Neuron (in vitro differentiated cells): ENCODE measurements around the gene GCNA.

Experiments
- H2AFZ ChIP-seq: one replicate; pipeline ENCODE4 v1.6.1; 2013; ENCODE audit warnings: low read depth, mild to moderate bottlenecking, inconsistent platforms, low read length, moderate library complexity
- H3K27me3 ChIP-seq: one replicate; pipeline ENCODE4 v1.6.1; 2013; ENCODE audit warnings: low read length; ENCODE audit not compliant: insufficient read depth
- H3K36me3 ChIP-seq: one replicate; pipeline ENCODE4 v1.6.1; 2013; ENCODE audit warnings: low read length; ENCODE audit not compliant: insufficient read depth
- H3K4me1 ChIP-seq: one replicate; pipeline ENCODE4 v1.6.1; 2013; ENCODE audit warnings: low read length; ENCODE audit not compliant: insufficient read depth
- H3K4me3 ChIP-seq: 2 replicates; pipeline ENCODE4 v1.5.1; 2013; ENCODE audit warnings: mild to moderate bottlenecking, low read length, moderate library complexity
- H3K9me3 ChIP-seq: one replicate; pipeline ENCODE4 v1.6.1; 2013; ENCODE audit warnings: low read length

The GCNA gene

GRCh38 chrX:71578253-71579135 lies at the start of gene GCNA:
Gene GCNA, plus strand, starts transcription at chrX:71578437. Its CDS starts 2,385 bp downstream, at chrX:71580822.
- Histone ChIP-seq H3K27me3 (no peaks in the 10 kb centered on the region), H3K4me3 (no peak within 1 kb of the TSS)

GRCh38 chrX:71532078-71532752 lies 46.0 kb upstream of the GCNA start:
- Histone ChIP-seq H3K27me3 (no peaks in the 10 kb centered on the region), H3K9me3 (no peaks in the 10 kb centered on the region), H3K4me3 (peak overlapping the region; percentile 91), H3K36me3 (no peaks in the 10 kb centered on the region), H2AFZ (peak overlapping the region; percentile 66), H3K4me1 (peaks cover 10% of the 10 kb centered on the region)

More at GRCh38 chrX:71578253-71579135, at the start of gene GCNA:
- Histone ChIP-seq H3K9me3 (no peaks in the 10 kb centered on the region), H3K4me1 (no peaks in the 10 kb centered on the region), H3K36me3 (peaks cover 22% of the 10 kb centered on the region), H2AFZ (no peak within 1 kb of the TSS)

GRCh38 chrX:71532753-71533425 lies 45.3 kb upstream of the GCNA start, which contains the start of gene OGT:
Gene OGT, plus strand, starts transcription at chrX:71533104. Its CDS starts 196 bp downstream, at chrX:71533300.
- Histone ChIP-seq H3K4me3 (peak within 1 kb of the TSS; percentile 91), H3K36me3 (peaks cover 4% of the 10 kb centered on the region), H3K9me3 (no peaks in the 10 kb centered on the region), H2AFZ (peak within 1 kb of the TSS; percentile 66), H3K4me1 (peaks cover 13% of the 10 kb centered on the region), H3K27me3 (no peaks in the 10 kb centered on the region)

GRCh38 chrX:71533516-71533850 lies 44.8 kb upstream of the GCNA start:
- Histone ChIP-seq H2AFZ (no peak overlapping the region), H3K36me3 (peaks cover 6% of the 10 kb centered on the region), H3K9me3 (no peaks in the 10 kb centered on the region), H3K27me3 (no peaks in the 10 kb centered on the region), H3K4me1 (peaks cover 13% of the 10 kb centered on the region), H3K4me3 (peak overlapping the region; percentile 91)

GRCh38 chrX:71533851-71534561 lies 44.2 kb upstream of the GCNA start:
- H3K9me3 ChIP-seq: no peaks in the 10 kb centered on the region
- H3K27me3 ChIP-seq: no peaks in the 10 kb centered on the region
- peaks cover 13% of the 10 kb centered on the region for H3K4me1 ChIP-seq
- peaks cover 6% of the 10 kb centered on the region for H3K36me3 ChIP-seq
- peak overlapping the region; percentile 91 for H3K4me3 ChIP-seq
- no peak overlapping the region for H2AFZ ChIP-seq

GRCh38 chrX:71534773-71535544 lies 43.3 kb upstream of the GCNA start:
- Histone ChIP-seq H3K4me3 (peak overlapping the region; percentile 91), H3K36me3 (peaks cover 13% of the 10 kb centered on the region), H3K9me3 (no peaks in the 10 kb centered on the region), H3K4me1 (peaks cover 13% of the 10 kb centered on the region), H3K27me3 (no peaks in the 10 kb centered on the region), H2AFZ (no peak overlapping the region)

- Histone ChIP-seq H3K27me3 (no peaks in the 10 kb centered on the region), H3K9me3 (no peaks in the 10 kb centered on the region), H3K4me3 (peak overlapping the region; percentile 91), H3K4me1 (peaks cover 13% of the 10 kb centered on the region), H3K36me3 (peaks cover 13% of the 10 kb centered on the region), H2AFZ (no peak overlapping the region)
These were observed 42.0 kb upstream of the GCNA start for GRCh38 chrX:71536285-71536684.

- Histone ChIP-seq H3K9me3 (no peaks in the 10 kb centered on the region), H3K4me1 (peaks cover 8% of the 10 kb centered on the region), H3K27me3 (no peaks in the 10 kb centered on the region), H3K4me3 (no peak overlapping the region), H2AFZ (no peak overlapping the region), H3K36me3 (peaks cover 13% of the 10 kb centered on the region)
These were observed 40.5 kb upstream of the GCNA start for GRCh38 chrX:71537743-71538142.

- no peak overlapping the region for H3K4me3 ChIP-seq
- H2AFZ ChIP-seq: no peak overlapping the region
- peaks cover 19% of the 10 kb centered on the region for H3K36me3 ChIP-seq
- no peaks in the 10 kb centered on the region for H3K27me3 ChIP-seq
- H3K4me1 ChIP-seq: peaks cover 8% of the 10 kb centered on the region
- no peaks in the 10 kb centered on the region for H3K9me3 ChIP-seq
These were observed 37.4 kb upstream of the GCNA start for GRCh38 chrX:71540801-71541200.

GRCh38 chrX:71541210-71542022 lies 36.8 kb upstream of the GCNA start:
- Histone ChIP-seq H2AFZ (no peak overlapping the region), H3K36me3 (peaks cover 24% of the 10 kb centered on the region), H3K27me3 (no peaks in the 10 kb centered on the region), H3K4me1 (peaks cover 3% of the 10 kb centered on the region), H3K4me3 (no peak overlapping the region), H3K9me3 (no peaks in the 10 kb centered on the region)

- peaks cover 3% of the 10 kb centered on the region for H3K4me1 ChIP-seq
- no peaks in the 10 kb centered on the region for H3K27me3 ChIP-seq
- H3K4me3 ChIP-seq: no peak overlapping the region
- H2AFZ ChIP-seq: no peak overlapping the region
- H3K36me3 ChIP-seq: peaks cover 32% of the 10 kb centered on the region
- H3K9me3 ChIP-seq: no peaks in the 10 kb centered on the region
These were observed 35.8 kb upstream of the GCNA start for GRCh38 chrX:71542411-71542810.
